A549 (cell line): ENCODE data around the gene SIVA1.

ENCODE experiments used
- CEBPB ChIP-seq, 2 experiments: fragments of >200 bp in 1 of 2; sonication (Bioruptor Twin) in 1 of 2; formaldehyde crosslinking in 1 of 2; IDR thresholded peaks; 2 replicates each; pipeline ENCODE4 v1.6.1; 2012 to 2016
- CTCF ChIP-seq: fragments of >200 bp; sonication (Bioruptor Twin); formaldehyde crosslinking; IDR thresholded peaks from 3 replicates; pipeline ENCODE4 v1.5.1; 2016
- HMGXB4 ChIP-seq: fragments of 250-450 bp; sonication (Bioruptor Pico); IDR thresholded peaks from 2 replicates; pipeline ENCODE4 v1.5.0; 2021; ENCODE audit warnings: mild to moderate bottlenecking, moderate library complexity, borderline replicate concordance
- KDM1A ChIP-seq: fragments of 200-600 bp; sonication (generic); IDR thresholded peaks from 2 replicates; pipeline ENCODE4 v1.6.1; 2016; ENCODE audit warnings: low read depth, mild to moderate bottlenecking
- NFE2L2 ChIP-seq: fragments of 150-350 bp; conservative IDR thresholded peaks from 2 replicates; pipeline ENCODE4 v1.6.1; 2014; ENCODE audit warnings: low read length
- NR3C1 ChIP-seq: fragments of >200 bp; sonication (Bioruptor Twin); formaldehyde crosslinking; IDR thresholded peaks from 3 replicates; pipeline ENCODE4 v1.6.1; 2017
- POLR2A ChIP-seq: IDR thresholded peaks from 2 replicates; pipeline ENCODE4 v1.6.1; 2012; ENCODE audit warnings: mild to moderate bottlenecking, low read length
- RAD21 ChIP-seq, 2 experiments: fragments of >200 bp in 1 of 2; sonication (Bioruptor Twin) in 1 of 2; formaldehyde crosslinking in 1 of 2; IDR thresholded peaks in 1 of 2; conservative IDR thresholded peaks in 1 of 2; 2 replicates in 1 of 2; 3 replicates in 1 of 2; pipeline ENCODE4 v1.6.1; 2012 to 2018; ENCODE audit warnings: inconsistent platforms in 1 of 2
- TF ChIP-seq, protein P1 (sequence below): fragments of 450-650 bp; IDR thresholded peaks from 2 replicates; pipeline ENCODE4 v1.6.1; 2014; ENCODE audit warnings: antibody characterized with exemption

- TF ChIP-seq POLR2A (no peak), NFE2L2 (no peak), KDM1A (no peak), CTCF (no peak), CEBPB (IDR thresholded peaks at IDR 0.05) (no peak), RAD21 (conservative IDR thresholded peaks at IDR 0.05 in 1 of 2, IDR thresholded peaks at IDR 0.05 in 1 of 2) (no peak), HMGXB4 (CRISPR knock-in tag) (no peak), NR3C1 (no peak)
- TF ChIP-seq, protein P1, sequence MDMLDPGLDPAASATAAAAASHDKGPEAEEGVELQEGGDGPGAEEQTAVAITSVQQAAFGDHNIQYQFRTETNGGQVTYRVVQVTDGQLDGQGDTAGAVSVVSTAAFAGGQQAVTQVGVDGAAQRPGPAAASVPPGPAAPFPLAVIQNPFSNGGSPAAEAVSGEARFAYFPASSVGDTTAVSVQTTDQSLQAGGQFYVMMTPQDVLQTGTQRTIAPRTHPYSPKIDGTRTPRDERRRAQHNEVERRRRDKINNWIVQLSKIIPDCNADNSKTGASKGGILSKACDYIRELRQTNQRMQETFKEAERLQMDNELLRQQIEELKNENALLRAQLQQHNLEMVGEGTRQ = no peak
These were observed 32.1 kb downstream of the SIVA1 start for GRCh38 chr14:104784846-104785707.
